Measurements from ENCODE around the gene GPR52. TPM values are rescaled to one million over a fixed set of nuclear protein-coding genes. Genes with fewer than 3 reads are reported as not detected.
"Not testable (repeated sequence)": the region's sequence is repeated elsewhere in the genome, so short reads cannot be mapped to it uniquely, and the experiment has no call there.

GPR52 gene
- total and polyA plus RNA-seq, 7 donors, result 0.08 to 0.34 (median 0.18) TPM; not detected in 3

DNA sequence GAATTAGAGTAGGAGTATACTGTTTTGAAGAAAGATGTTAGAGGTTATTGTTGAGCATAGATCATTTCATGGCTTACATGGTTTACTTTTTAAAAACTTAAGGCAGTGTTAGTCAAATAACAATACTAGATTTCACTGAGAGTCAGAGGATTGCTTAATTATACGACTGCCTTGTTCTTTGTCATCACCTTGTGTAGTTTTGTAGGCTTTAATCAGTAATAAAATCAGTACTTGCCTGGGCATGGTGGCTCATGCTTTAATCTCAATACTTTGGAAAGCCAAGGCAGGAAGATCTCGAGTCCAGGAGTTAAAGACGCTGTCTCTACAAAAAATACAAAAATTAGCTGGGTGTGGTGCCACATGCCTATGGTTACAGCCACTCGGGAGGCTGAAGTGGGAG is 41.3 kb upstream of the GPR52 start:
- no peak overlapping the region for H3K27ac ChIP-seq
- no peak for TF ChIP-seq CTCF (IDR thresholded peaks at IDR 0.05)
- H3K36me3 ChIP-seq (ENCODE audit: insufficient read depth in 1 of 2, low read depth in 1 of 2), result no peaks in the 10 kb centered on the region
- intact Hi-C loops (cut with DNase I), result no loop called here
- ATAC-seq (no peak), DNase-seq (no peak)
- H3K27me3 ChIP-seq (ENCODE audit: insufficient read depth in 3 of 3, low read length in 2 of 3), result no peaks in the 10 kb centered on the region
- H3K4me3 ChIP-seq, result no peak overlapping the region
- no peaks in the 10 kb centered on the region for H3K9me3 ChIP-seq
- 87 to 92% (median 89%) methylated on average over 4 of the region's 4 CpGs for WGBS, 3 donors
- no peaks in the 10 kb centered on the region for H3K4me1 ChIP-seq

- no peaks in the 10 kb centered on the region for H3K9me3 ChIP-seq
- H3K4me1 ChIP-seq, result no peaks in the 10 kb centered on the region
- no peak for DNase-seq
- intact Hi-C loops (cut with DNase I), result no loop called here
- H3K4me3 ChIP-seq, result no peak overlapping the region
- ATAC-seq, result no peak
- no peak for TF ChIP-seq CTCF (IDR thresholded peaks at IDR 0.05)
- whole genome bisulfite sequencing, 3 donors, result 86 to 89% (median 88%) methylated on average over 3 of the region's 3 CpGs
- no peak overlapping the region for H3K27ac ChIP-seq
- H3K27me3 ChIP-seq (ENCODE audit: insufficient read depth in 3 of 3, low read length in 2 of 3), result no peaks in the 10 kb centered on the region
- no peaks in the 10 kb centered on the region for H3K36me3 ChIP-seq (ENCODE audit: insufficient read depth in 1 of 2, low read depth in 1 of 2)
These were observed 40.1 kb upstream of the GPR52 start for GRCh38 chr1:174407665-174408064.

GRCh38 chr1:174408146-174408545 is 39.6 kb upstream of the GPR52 start:
- Histone ChIP-seq H3K4me3 (no peak overlapping the region), H3K27me3 (ENCODE audit: insufficient read depth in 3 of 3, low read length in 2 of 3) (no peaks in the 10 kb centered on the region), H3K4me1 (no peaks in the 10 kb centered on the region), H3K9me3 (no peaks in the 10 kb centered on the region), H3K27ac (no peak overlapping the region), H3K36me3 (ENCODE audit: insufficient read depth in 1 of 2, low read depth in 1 of 2) (no peaks in the 10 kb centered on the region)
- 61 to 71% (median 68%) methylated on average over 2 of the region's 2 CpGs for WGBS, 3 donors
- intact Hi-C loops (cut with DNase I), result no loop called here
- TF ChIP-seq CTCF (IDR thresholded peaks at IDR 0.05), result no peak
- DNase-seq (no peak), ATAC-seq (no peak)

DNA sequence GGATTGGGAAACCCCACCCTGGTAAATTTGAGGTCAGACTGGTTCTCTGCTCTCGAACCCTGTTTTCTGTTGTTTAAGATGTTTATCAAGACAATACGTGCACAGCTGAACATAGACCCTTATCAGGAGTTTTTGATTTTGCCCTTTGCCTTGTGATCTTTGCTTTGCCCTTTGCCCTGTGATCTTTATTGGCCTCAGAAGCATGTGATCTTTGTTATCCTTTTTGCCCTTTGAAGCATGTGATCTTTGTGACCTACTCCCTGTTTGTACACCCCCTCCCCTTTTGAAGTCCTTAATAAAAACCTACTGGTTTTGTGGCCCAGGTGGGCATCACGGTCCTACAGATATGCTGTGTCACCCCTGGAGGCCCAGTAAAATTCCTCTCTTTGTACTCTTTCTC is 38.0 kb upstream of the GPR52 start:
- H3K9me3 ChIP-seq; ATAC-seq; H3K4me1 ChIP-seq; DNase-seq; H3K27me3 ChIP-seq (ENCODE audit: insufficient read depth in 3 of 3, low read length in 2 of 3); H3K4me3 ChIP-seq; H3K36me3 ChIP-seq (ENCODE audit: insufficient read depth in 1 of 2, low read depth in 1 of 2); intact Hi-C loops (cut with DNase I); H3K27ac ChIP-seq: not testable (repeated sequence)
- 72 to 88% (median 78%) methylated on average over 3 of the region's 3 CpGs for WGBS, 3 donors

GRCh38 chr1:174413632-174414031 is 34.1 kb upstream of the GPR52 start:
- H3K36me3 ChIP-seq (ENCODE audit: insufficient read depth in 1 of 2, low read depth in 1 of 2), result no peaks in the 10 kb centered on the region
- DNase-seq (no peak), ATAC-seq (no peak)
- no peak for TF ChIP-seq CTCF (IDR thresholded peaks at IDR 0.05)
- H3K27ac ChIP-seq, result no peak overlapping the region
- intact Hi-C loops (cut with DNase I), result no loop called here
- 62 to 71% (median 65%) methylated on average over 4 of the region's 4 CpGs for WGBS, 3 donors
- H3K4me3 ChIP-seq, result no peak overlapping the region
- H3K9me3 ChIP-seq, result no peaks in the 10 kb centered on the region
- no peaks in the 10 kb centered on the region for H3K4me1 ChIP-seq
- no peaks in the 10 kb centered on the region for H3K27me3 ChIP-seq (ENCODE audit: insufficient read depth in 3 of 3, low read length in 2 of 3)

Measured in psoas muscle (tissue), 8 donors.